ENCODE data around the gene NUMA1. TPM values are rescaled to one million over a fixed set of nuclear protein-coding genes. Genes with fewer than 3 reads are reported as not detected.

Gene NUMA1
- total and polyA plus RNA-seq, 2 experiments from 2014 or later, result 33.2 to 104 TPM

DNA sequence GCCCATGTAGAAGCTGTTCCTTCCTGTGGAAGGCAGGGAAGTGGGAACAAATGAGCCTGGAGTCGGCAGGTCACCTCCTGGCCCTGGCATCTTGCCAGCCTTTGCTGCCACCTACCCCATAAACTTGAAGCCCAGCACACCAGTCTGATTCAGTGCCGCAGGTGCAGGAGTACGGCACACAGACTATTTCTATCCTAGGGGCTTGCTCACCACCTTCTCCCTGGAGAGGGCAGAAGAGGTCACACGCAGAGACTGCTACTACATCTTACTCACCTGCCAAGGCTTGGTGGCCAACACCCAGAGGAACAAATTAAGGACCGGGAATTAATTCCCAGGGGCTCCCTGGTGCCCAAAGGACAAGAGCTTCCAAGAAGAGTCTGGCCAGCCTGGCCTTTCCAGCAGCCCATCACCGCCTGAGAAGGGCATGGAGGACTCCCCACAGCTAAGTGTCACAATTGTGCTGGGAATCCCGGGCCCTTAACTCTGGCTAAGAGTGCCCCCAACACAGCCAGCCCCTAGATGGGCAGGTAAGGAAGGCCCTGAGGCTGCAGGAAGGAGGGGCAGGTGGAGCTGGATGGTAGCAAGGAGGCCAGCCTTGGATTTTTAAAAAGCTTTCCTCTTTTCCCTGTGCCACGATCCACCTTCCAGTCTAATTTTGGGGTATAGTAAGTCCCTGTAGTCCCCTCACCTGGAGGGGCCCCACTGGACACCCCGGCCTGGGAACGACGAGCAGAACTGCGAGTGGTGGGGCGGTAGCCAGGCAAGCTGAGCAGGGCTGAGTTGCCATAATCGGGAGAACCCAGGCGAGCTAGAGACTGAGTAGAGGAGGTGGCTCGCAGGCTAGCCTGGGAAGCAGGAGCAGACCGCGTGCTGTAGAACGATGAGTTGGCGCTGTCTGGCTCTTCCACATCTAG lies 74.7 kb downstream of the NUMA1 start (continued):
- TF ChIP-seq ETS1 (IDR thresholded peaks at IDR 0.05), result no peak
- TF ChIP-seq POLR2AphosphoS5 (IDR thresholded peaks at IDR 0.05; ENCODE audit: low read depth), result no peak; the same call in 1 of the 2 replicates
- no peak for TF ChIP-seq STAT1 (IDR thresholded peaks at IDR 0.05; ENCODE audit: unreplicated experiment)
- TF ChIP-seq ZNF331 (CRISPR knock-in tag; IDR thresholded peaks at IDR 0.05; ENCODE audit: low read depth), result no peak
- TF ChIP-seq NANOG (IDR thresholded peaks at IDR 0.05; ENCODE audit: borderline replicate concordance), result no peak
- no peak for TF ChIP-seq EZH2 (IDR thresholded peaks at IDR 0.05; ENCODE audit: low read depth, unreplicated experiment)

GRCh38 chr11:72004515-72005346 lies 75.6 kb downstream of the NUMA1 start:
- H3K27me3 ChIP-seq (ENCODE audit: insufficient read depth), result no peaks in the 10 kb centered on the region
- DNase-seq (ENCODE audit: low spot score) (no peak), ATAC-seq (no peak)
- Mint-ChIP-seq H3K27ac (no peak overlapping the region), H3K4me3 (no peak overlapping the region), H3K36me3 (ENCODE audit: low read depth) (peaks cover 78% of the 10 kb centered on the region), H3K9me3 (peaks cover 2% of the 10 kb centered on the region; the same call in 1 of the 3 replicates), H3K27me3 (ENCODE audit: insufficient read depth, low read depth, poor library complexity) (peaks cover 41% of the 10 kb centered on the region), H3K4me1 (no peaks in the 10 kb centered on the region; the same call in 2 of the 3 replicates)
- H3K4me1 ChIP-seq (ENCODE audit: insufficient read depth), result no peaks in the 10 kb centered on the region
- peaks cover 19% of the 10 kb centered on the region for H4K20me1 ChIP-seq (replicated peaks; ENCODE audit: insufficient read depth)
- peaks cover 9% of the 10 kb centered on the region; the same call in 1 of the 2 replicates for H3K36me3 ChIP-seq (ENCODE audit: insufficient read depth)
- no peak overlapping the region for H2AFZ ChIP-seq
- H3K27ac ChIP-seq (ENCODE audit: low read depth), result no peak overlapping the region
- no peaks in the 10 kb centered on the region for H3K9me2 ChIP-seq (ENCODE audit: insufficient read depth)
- no peak overlapping the region for H3K4me2 ChIP-seq
- H3K4me3 ChIP-seq, result no peak overlapping the region
- H3F3A ChIP-seq (replicated peaks; ENCODE audit: low read depth), result peaks cover 3% of the 10 kb centered on the region
- no peaks in the 10 kb centered on the region for H3K79me2 ChIP-seq (replicated peaks; ENCODE audit: insufficient read depth)
- TF ChIP-seq EZH2phosphoT487 (IDR thresholded peaks at IDR 0.05; ENCODE audit: unreplicated experiment) (no peak), ZNF114 (CRISPR knock-in tag; IDR thresholded peaks at IDR 0.05) (no peak), JUNB (IDR thresholded peaks at IDR 0.05; ENCODE audit: unreplicated experiment) (no peak), CTCF (conservative IDR thresholded peaks at IDR 0.05; ENCODE audit: low read depth in 2 of 2) (no peak), ETS1 (IDR thresholded peaks at IDR 0.05) (no peak), REST (IDR thresholded peaks at IDR 0.05; ENCODE audit: unreplicated experiment) (no peak)
